ENCODE data around the gene LOXL1. TPM values are rescaled to one million over a fixed set of nuclear protein-coding genes. Genes with fewer than 3 reads are reported as not detected.

Gene LOXL1
- polyA plus RNA-seq, 1 donor (not counting 4 experiments of a cell fraction or from before 2014, with no cell fraction given): 8.8 TPM

- H3K36me3 ChIP-seq (ENCODE audit: control insufficient read depth in 2 of 2, extremely low read depth in 1 of 2, insufficient read depth in 2 of 2, low read length in 2 of 2): no peaks in the 10 kb centered on the region
- no peak overlapping the region for H3K4me2 ChIP-seq (ENCODE audit: control insufficient read depth, extremely low read depth, insufficient read depth, low read depth, low read length)
- no peak overlapping the region for H3K27ac ChIP-seq (ENCODE audit: control insufficient read depth, insufficient read depth, low read length)
- no peak overlapping the region for H3K4me3 ChIP-seq (ENCODE audit: control insufficient read depth in 2 of 3, extremely low read depth in 1 of 3, insufficient read depth in 2 of 3, low read depth in 1 of 3, low read length in 3 of 3)
- H3K27me3 ChIP-seq (ENCODE audit: control insufficient read depth, extremely low read depth, insufficient read depth, low read length): no peaks in the 10 kb centered on the region
- FAIRE-seq (no peak), DNase-seq (ENCODE audit: low read depth, low spot score) (no peak)
- no peak overlapping the region for H2AFZ ChIP-seq (ENCODE audit: control insufficient read depth, low read length)
- no peaks in the 10 kb centered on the region for H3K79me2 ChIP-seq (ENCODE audit: control insufficient read depth, insufficient read depth, low read length)
- peaks cover 19% of the 10 kb centered on the region for H3K4me1 ChIP-seq (ENCODE audit: control insufficient read depth, extremely low read depth, insufficient read depth, low read length)
- no peaks in the 10 kb centered on the region for H4K20me1 ChIP-seq (ENCODE audit: control insufficient read depth, extremely low read depth, insufficient read depth, low read length)
- no peak overlapping the region for H3K9ac ChIP-seq (ENCODE audit: control insufficient read depth, extremely low read depth, insufficient read depth, low read length)
- dilution Hi-C loops (cut with MboI; ENCODE audit: extremely low pct_ligation_motif_present, low sequenced_read_pairs): no loop called here
- no peaks in the 10 kb centered on the region for H3K9me3 ChIP-seq (ENCODE audit: control insufficient read depth, low read depth, low read length)
- H3K9me1 ChIP-seq (ENCODE audit: control insufficient read depth, extremely low read depth, insufficient read depth, low read length): no peaks in the 10 kb centered on the region
- no peak for TF ChIP-seq CTCF (optimal IDR thresholded peaks at IDR 0.05 in 1 of 3, IDR thresholded peaks at IDR 0.05 in 1 of 3, conservative IDR thresholded peaks at IDR 0.05 in 1 of 3; ENCODE audit: extremely low read depth in 1 of 3, insufficient read depth in 2 of 3, low read length in 3 of 3)
These were observed 28.2 kb downstream of the LOXL1 start for GRCh38 chr15:73954188-73955145.

GRCh38 chr15:73955326-73955725 lies 29.1 kb downstream of the LOXL1 start:
- no peak overlapping the region for H3K4me2 ChIP-seq (ENCODE audit: control insufficient read depth, extremely low read depth, insufficient read depth, low read depth, low read length)
- TF ChIP-seq CTCF (optimal IDR thresholded peaks at IDR 0.05 in 1 of 3, IDR thresholded peaks at IDR 0.05 in 1 of 3, conservative IDR thresholded peaks at IDR 0.05 in 1 of 3; ENCODE audit: extremely low read depth in 1 of 3, insufficient read depth in 2 of 3, low read length in 3 of 3) (no peak), EZH2 (IDR thresholded peaks at IDR 0.05; ENCODE audit: low read length) (no peak)
- H3K27me3 ChIP-seq (ENCODE audit: control insufficient read depth, extremely low read depth, insufficient read depth, low read length): no peaks in the 10 kb centered on the region
- H3K9ac ChIP-seq (ENCODE audit: control insufficient read depth, extremely low read depth, insufficient read depth, low read length): no peak overlapping the region
- no peak overlapping the region for H3K27ac ChIP-seq (ENCODE audit: control insufficient read depth, insufficient read depth, low read length)
- H4K20me1 ChIP-seq (ENCODE audit: control insufficient read depth, extremely low read depth, insufficient read depth, low read length): no peaks in the 10 kb centered on the region
- no peaks in the 10 kb centered on the region for H3K36me3 ChIP-seq (ENCODE audit: control insufficient read depth in 2 of 2, extremely low read depth in 1 of 2, insufficient read depth in 2 of 2, low read length in 2 of 2)
- H3K4me1 ChIP-seq (ENCODE audit: control insufficient read depth, extremely low read depth, insufficient read depth, low read length): peaks cover 19% of the 10 kb centered on the region
- H2AFZ ChIP-seq (ENCODE audit: control insufficient read depth, low read length): no peak overlapping the region
- no peaks in the 10 kb centered on the region for H3K9me1 ChIP-seq (ENCODE audit: control insufficient read depth, extremely low read depth, insufficient read depth, low read length)
- H3K4me3 ChIP-seq (ENCODE audit: control insufficient read depth in 2 of 3, extremely low read depth in 1 of 3, insufficient read depth in 2 of 3, low read depth in 1 of 3, low read length in 3 of 3): no peak overlapping the region
- H3K79me2 ChIP-seq (ENCODE audit: control insufficient read depth, insufficient read depth, low read length): no peaks in the 10 kb centered on the region
- FAIRE-seq: no peak
- DNase-seq (ENCODE audit: low read depth, low spot score): no peak
- dilution Hi-C loops (cut with MboI; ENCODE audit: extremely low pct_ligation_motif_present, low sequenced_read_pairs): no loop called here
- H3K9me3 ChIP-seq (ENCODE audit: control insufficient read depth, low read depth, low read length): no peaks in the 10 kb centered on the region

Data from keratinocyte (primary cell).